ENCODE results near the gene USO1. TPM values are rescaled to one million over a fixed set of nuclear protein-coding genes. Genes with fewer than 3 reads are reported as not detected.

Gene USO1
- total and polyA plus RNA-seq, 2 of the 13 experiments (the other 11 are each of a cell fraction or from before 2014, with no cell fraction given) = 52.2 to 87.7 TPM

- TF ChIP-seq ZNF362 (CRISPR knock-in tag; IDR thresholded peaks at IDR 0.05; ENCODE audit: borderline replicate concordance) (no peak), ZNF503 (CRISPR knock-in tag; IDR thresholded peaks at IDR 0.05) (no peak), ZNF530 (CRISPR knock-in tag; IDR thresholded peaks at IDR 0.05; ENCODE audit: low read depth) (no peak), KLF15 (CRISPR knock-in tag; IDR thresholded peaks at IDR 0.05; ENCODE audit: borderline replicate concordance) (no peak), XRCC5 (optimal IDR thresholded peaks at IDR 0.05; ENCODE audit: low read length) (peak; percentile 66), FOXP1 (IDR thresholded peaks at IDR 0.05) (no peak), FOXP1 (CRISPR knock-in tag; IDR thresholded peaks at IDR 0.05) (no peak), ZNF407 (CRISPR knock-in tag; IDR thresholded peaks at IDR 0.05; ENCODE audit: not compliant biosample characterization) (peak; percentile 4), ZNF768 (CRISPR knock-in tag; IDR thresholded peaks at IDR 0.05) (peak; percentile 42; the same call in 1 of the 2 replicates), PHF20 (CRISPR knock-in tag; IDR thresholded peaks at IDR 0.05) (no peak; the same call in 1 of the 2 replicates), CCDC6 (CRISPR knock-in tag; IDR thresholded peaks at IDR 0.05) (no peak), E2F1 (CRISPR knock-in tag; IDR thresholded peaks at IDR 0.05) (no peak), HOXA9 (CRISPR knock-in tag; IDR thresholded peaks at IDR 0.05; ENCODE audit: borderline replicate concordance) (no peak), TMF1 (CRISPR knock-in tag; IDR thresholded peaks at IDR 0.05; ENCODE audit: low read depth) (no peak), NR1H2 (CRISPR knock-in tag; IDR thresholded peaks at IDR 0.05; ENCODE audit: borderline replicate concordance, low read depth) (no peak; the same call in 1 of the 2 replicates)
Measured at GRCh38 chr4:75724867-75725724, 719 bp downstream of the USO1 start (continued).
